ENCODE data around the gene EML4.

The EML4 gene

DNA sequence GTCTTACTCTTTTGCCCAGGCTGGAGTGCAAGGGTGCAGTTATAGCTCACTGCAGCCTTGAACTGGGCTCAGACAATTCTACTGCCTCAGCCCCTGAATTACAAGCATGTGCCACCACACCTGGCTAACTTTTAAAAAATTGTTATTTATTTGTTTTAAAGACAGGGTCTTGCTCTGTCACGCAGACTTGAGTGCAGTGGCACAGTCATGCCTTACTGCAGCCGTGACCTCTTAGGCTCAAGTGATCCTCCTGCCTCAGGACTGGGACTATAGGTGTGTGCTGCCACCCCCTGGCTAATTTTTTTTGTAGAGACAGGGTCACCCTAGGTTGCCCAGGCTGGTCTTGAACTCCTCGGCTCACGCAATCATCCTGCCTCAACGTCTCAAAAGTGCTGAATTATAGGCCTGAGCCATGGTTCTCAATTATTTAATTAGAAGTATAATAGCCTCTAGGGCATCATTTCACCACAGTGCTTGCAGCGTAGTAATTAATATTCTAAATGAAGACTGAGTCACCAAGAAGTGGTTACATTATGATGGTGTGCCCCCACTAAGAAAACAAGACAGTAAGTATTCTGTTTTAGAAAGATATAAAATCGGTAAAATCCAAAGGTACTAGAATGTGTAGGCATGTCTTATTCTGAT, 69.6 kb downstream of the EML4 start:
- H3K27ac ChIP-seq = no peak overlapping the region
- TF ChIP-seq, protein P1, sequence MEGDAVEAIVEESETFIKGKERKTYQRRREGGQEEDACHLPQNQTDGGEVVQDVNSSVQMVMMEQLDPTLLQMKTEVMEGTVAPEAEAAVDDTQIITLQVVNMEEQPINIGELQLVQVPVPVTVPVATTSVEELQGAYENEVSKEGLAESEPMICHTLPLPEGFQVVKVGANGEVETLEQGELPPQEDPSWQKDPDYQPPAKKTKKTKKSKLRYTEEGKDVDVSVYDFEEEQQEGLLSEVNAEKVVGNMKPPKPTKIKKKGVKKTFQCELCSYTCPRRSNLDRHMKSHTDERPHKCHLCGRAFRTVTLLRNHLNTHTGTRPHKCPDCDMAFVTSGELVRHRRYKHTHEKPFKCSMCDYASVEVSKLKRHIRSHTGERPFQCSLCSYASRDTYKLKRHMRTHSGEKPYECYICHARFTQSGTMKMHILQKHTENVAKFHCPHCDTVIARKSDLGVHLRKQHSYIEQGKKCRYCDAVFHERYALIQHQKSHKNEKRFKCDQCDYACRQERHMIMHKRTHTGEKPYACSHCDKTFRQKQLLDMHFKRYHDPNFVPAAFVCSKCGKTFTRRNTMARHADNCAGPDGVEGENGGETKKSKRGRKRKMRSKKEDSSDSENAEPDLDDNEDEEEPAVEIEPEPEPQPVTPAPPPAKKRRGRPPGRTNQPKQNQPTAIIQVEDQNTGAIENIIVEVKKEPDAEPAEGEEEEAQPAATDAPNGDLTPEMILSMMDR (IDR thresholded peaks at IDR 0.05) = peak; percentile 18
- no peaks in the 10 kb centered on the region for H3K9me3 ChIP-seq
- no peaks in the 10 kb centered on the region for H3K36me3 ChIP-seq
- no peaks in the 10 kb centered on the region for H3K27me3 ChIP-seq
- H3K4me1 ChIP-seq (ENCODE audit: control insufficient read depth in 1 of 2, insufficient read depth in 1 of 2, low read depth in 1 of 2, low read length in 1 of 2) = peaks cover 55 to 59% of the 10 kb centered on the region in 2 experiments
- no peak overlapping the region for H3K4me3 ChIP-seq (ENCODE audit: low read depth in 1 of 2, low read length in 1 of 2)

GRCh38 chr2:42239289-42239661, 70.1 kb downstream of the EML4 start:
- Histone ChIP-seq H3K27ac (no peak overlapping the region), H3K9me3 (no peaks in the 10 kb centered on the region), H3K27me3 (no peaks in the 10 kb centered on the region), H3K36me3 (no peaks in the 10 kb centered on the region), H3K4me3 (ENCODE audit: low read depth in 1 of 2, low read length in 1 of 2) (no peak overlapping the region), H3K4me1 (ENCODE audit: control insufficient read depth in 1 of 2, insufficient read depth in 1 of 2, low read depth in 1 of 2, low read length in 1 of 2) (peaks cover 54 to 57% of the 10 kb centered on the region in 2 experiments)
- TF ChIP-seq, protein P1 (IDR thresholded peaks at IDR 0.05) = no peak

DNA sequence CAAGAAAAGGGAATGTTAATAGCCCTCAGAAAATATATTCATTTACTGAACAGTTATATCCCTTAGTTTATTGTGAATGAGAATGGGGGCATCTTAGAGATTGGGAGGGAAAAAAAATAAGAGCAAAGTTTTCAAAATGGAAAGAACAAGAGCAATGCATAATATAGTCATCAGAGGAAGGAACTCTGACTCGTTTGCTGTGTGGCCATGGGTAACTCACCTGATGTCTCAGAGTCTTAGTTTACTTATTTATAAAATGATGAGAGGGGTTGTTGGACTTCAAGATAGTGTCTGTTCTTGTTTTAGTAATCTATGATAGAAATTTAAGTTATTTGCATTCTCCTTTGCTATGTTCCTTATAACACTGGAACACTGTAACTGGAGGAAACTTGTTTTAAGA, 70.7 kb downstream of the EML4 start:
- no peaks in the 10 kb centered on the region for H3K9me3 ChIP-seq
- no peaks in the 10 kb centered on the region for H3K36me3 ChIP-seq
- peaks cover 54 to 62% of the 10 kb centered on the region in 2 experiments for H3K4me1 ChIP-seq (ENCODE audit: control insufficient read depth in 1 of 2, insufficient read depth in 1 of 2, low read depth in 1 of 2, low read length in 1 of 2)
- no peak overlapping the region for H3K27ac ChIP-seq
- TF ChIP-seq, protein P1 (IDR thresholded peaks at IDR 0.05) = no peak
- H3K4me3 ChIP-seq (ENCODE audit: low read depth in 1 of 2, low read length in 1 of 2) = no peak overlapping the region
- no peaks in the 10 kb centered on the region for H3K27me3 ChIP-seq

- peak overlapping the region; percentile 77 for H3K27ac ChIP-seq
- TF ChIP-seq, protein P1 (IDR thresholded peaks at IDR 0.05) = no peak
- no peak overlapping the region for H3K4me3 ChIP-seq (ENCODE audit: low read depth in 1 of 2, low read length in 1 of 2)
Measured at GRCh38 chr2:42241517-42241916, 72.4 kb downstream of the EML4 start.

DNA sequence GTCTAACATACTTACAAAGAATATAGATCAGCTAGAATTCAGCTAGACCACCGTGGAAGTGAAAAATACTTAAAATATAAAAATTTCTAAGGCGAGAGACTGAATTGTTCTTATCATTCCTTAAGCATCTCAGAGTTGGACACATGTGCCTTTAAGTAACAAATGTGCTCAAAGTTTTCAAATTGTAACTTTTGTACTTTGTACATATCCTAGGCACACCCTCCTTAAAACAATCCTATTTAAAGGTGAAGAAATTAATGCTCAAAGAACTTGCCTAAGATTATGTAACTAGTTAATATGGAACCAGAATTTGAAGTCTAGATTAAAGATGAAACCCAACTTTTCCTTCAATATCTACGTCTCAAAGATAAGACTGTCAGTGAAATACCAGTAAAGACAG, 74.1 kb downstream of the EML4 start:
- H3K36me3 ChIP-seq = peaks cover 19% of the 10 kb centered on the region
- peak overlapping the region; percentile 77 for H3K27ac ChIP-seq
- H3K9me3 ChIP-seq = no peaks in the 10 kb centered on the region
- peaks cover 48 to 57% of the 10 kb centered on the region in 2 experiments for H3K4me1 ChIP-seq (ENCODE audit: control insufficient read depth in 1 of 2, insufficient read depth in 1 of 2, low read depth in 1 of 2, low read length in 1 of 2)
- no peak overlapping the region for H3K4me3 ChIP-seq (ENCODE audit: low read depth in 1 of 2, low read length in 1 of 2)
- H3K27me3 ChIP-seq = no peaks in the 10 kb centered on the region
- TF ChIP-seq, protein P1 (IDR thresholded peaks at IDR 0.05) = no peak

More at GRCh38 chr2:42241517-42241916, 72.4 kb downstream of the EML4 start:
- H3K27me3 ChIP-seq = no peaks in the 10 kb centered on the region
- H3K9me3 ChIP-seq = no peaks in the 10 kb centered on the region
- peaks cover 8% of the 10 kb centered on the region for H3K36me3 ChIP-seq
- peaks cover 54 to 62% of the 10 kb centered on the region in 2 experiments for H3K4me1 ChIP-seq (ENCODE audit: control insufficient read depth in 1 of 2, insufficient read depth in 1 of 2, low read depth in 1 of 2, low read length in 1 of 2)

All from neutrophil (primary cell).